ENCODE results near the gene ACOT13. TPM values are rescaled to one million over a fixed set of nuclear protein-coding genes. Genes with fewer than 3 reads are reported as not detected.
"Not testable (repeated sequence)": the region's sequence is repeated elsewhere in the genome, so short reads cannot be mapped to it uniquely, and the experiment has no call there.

Gene ACOT13
- total RNA-seq, 1 donor from 2014 or later: 24.6 TPM

- DNase-seq (no peak), ATAC-seq (no peak)
- no peak overlapping the region for H3K27ac ChIP-seq
- H3K4me3 ChIP-seq: no peak overlapping the region
- H3K4me1 ChIP-seq: peaks cover 32% of the 10 kb centered on the region
- peaks cover 100% of the 10 kb centered on the region for H3K36me3 ChIP-seq
- no peaks in the 10 kb centered on the region for H3K9me3 ChIP-seq
- no peaks in the 10 kb centered on the region for H3K27me3 ChIP-seq (ENCODE audit: low read depth)
- intact Hi-C loops (cut with DNase I): no loop called here
- TF ChIP-seq CTCF (IDR thresholded peaks at IDR 0.05): no peak
Measured at GRCh38 chr6:24708612-24709011, 41.7 kb downstream of the ACOT13 start.

- no peak overlapping the region for H3K4me3 ChIP-seq
- H3K4me1 ChIP-seq: peaks cover 38% of the 10 kb centered on the region
- H3K27me3 ChIP-seq (ENCODE audit: low read depth): no peaks in the 10 kb centered on the region
- intact Hi-C loops (cut with DNase I): no loop called here
- ATAC-seq (no peak), DNase-seq (no peak)
- no peak overlapping the region for H3K27ac ChIP-seq
- H3K9me3 ChIP-seq: no peaks in the 10 kb centered on the region
- H3K36me3 ChIP-seq: peaks cover 100% of the 10 kb centered on the region
- no peak for TF ChIP-seq CTCF (IDR thresholded peaks at IDR 0.05)
Measured at GRCh38 chr6:24709014-24709711, 42.3 kb downstream of the ACOT13 start.

GRCh38 chr6:24710519-24711303 is 43.8 kb downstream of the ACOT13 start:
- no peak for TF ChIP-seq CTCF (IDR thresholded peaks at IDR 0.05)
- DNase-seq (no peak), ATAC-seq (no peak)
- H3K4me3 ChIP-seq: no peak overlapping the region
- intact Hi-C loops (cut with DNase I): no loop called here
- H3K9me3 ChIP-seq: no peaks in the 10 kb centered on the region
- H3K27me3 ChIP-seq (ENCODE audit: low read depth): no peaks in the 10 kb centered on the region
- peaks cover 100% of the 10 kb centered on the region for H3K36me3 ChIP-seq
- H3K27ac ChIP-seq: no peak overlapping the region
- peaks cover 53% of the 10 kb centered on the region for H3K4me1 ChIP-seq

- H3K9me3 ChIP-seq; intact Hi-C loops (cut with DNase I); H3K27me3 ChIP-seq (ENCODE audit: low read depth); DNase-seq; ATAC-seq; H3K27ac ChIP-seq: not testable (repeated sequence)
- H3K4me1 ChIP-seq: peaks cover 64% of the 10 kb centered on the region
- peak overlapping the region; percentile 87 for H3K4me3 ChIP-seq
- H3K36me3 ChIP-seq: peaks cover 52% of the 10 kb centered on the region
Measured at GRCh38 chr6:24716602-24717148, 49.8 kb downstream of the ACOT13 start.

GRCh38 chr6:24718449-24719124 is 51.7 kb downstream of the ACOT13 start:
- Histone ChIP-seq H3K27me3 (ENCODE audit: low read depth) (no peaks in the 10 kb centered on the region), H3K27ac (peak overlapping the region; percentile 99), H3K4me3 (peak overlapping the region; percentile 87), H3K36me3 (peaks cover 33% of the 10 kb centered on the region), H3K4me1 (peaks cover 50% of the 10 kb centered on the region), H3K9me3 (no peaks in the 10 kb centered on the region)
- no peak for ATAC-seq
- no peak for TF ChIP-seq CTCF (IDR thresholded peaks at IDR 0.05)
- intact Hi-C loops (cut with DNase I): no loop called here
- DNase-seq: no peak

Data from lower lobe of right lung (tissue), 2 donors.